Measurements from ENCODE around the gene NEGR1. TPM values are rescaled to one million over a fixed set of nuclear protein-coding genes. Genes with fewer than 3 reads are reported as not detected.

Gene NEGR1
- total RNA-seq, 1 experiment from 2014 or later = 19.2 TPM

GRCh38 chr1:71599306-71599705 is 683.0 kb downstream of the NEGR1 start:
- peaks cover 3% of the 10 kb centered on the region for H3K9me3 Mint-ChIP-seq (ENCODE audit: low read depth, unreplicated experiment)
- DNase-seq = no peak
- CTCF ChIA-PET = no interaction called here
- no peak for TF ChIP-seq CTCF (IDR thresholded peaks at IDR 0.05; ENCODE audit: unreplicated experiment)
- H3K36me3 Mint-ChIP-seq (ENCODE audit: insufficient read depth, unreplicated experiment) = no peaks in the 10 kb centered on the region
- H3K27me3 Mint-ChIP-seq (ENCODE audit: unreplicated experiment) = no peaks in the 10 kb centered on the region
- no peak overlapping the region for H3K4me3 Mint-ChIP-seq (ENCODE audit: low read depth, unreplicated experiment)
- no peak overlapping the region for H3K27ac Mint-ChIP-seq (ENCODE audit: unreplicated experiment)
- no TSS peak for BruUV-seq (replicated peaks)
- H3K4me1 Mint-ChIP-seq (ENCODE audit: low read depth, unreplicated experiment) = no peaks in the 10 kb centered on the region
- intact Hi-C loops (cut with micrococcal nuclease; ENCODE audit: unreplicated experiment) = no loop called here

DNA sequence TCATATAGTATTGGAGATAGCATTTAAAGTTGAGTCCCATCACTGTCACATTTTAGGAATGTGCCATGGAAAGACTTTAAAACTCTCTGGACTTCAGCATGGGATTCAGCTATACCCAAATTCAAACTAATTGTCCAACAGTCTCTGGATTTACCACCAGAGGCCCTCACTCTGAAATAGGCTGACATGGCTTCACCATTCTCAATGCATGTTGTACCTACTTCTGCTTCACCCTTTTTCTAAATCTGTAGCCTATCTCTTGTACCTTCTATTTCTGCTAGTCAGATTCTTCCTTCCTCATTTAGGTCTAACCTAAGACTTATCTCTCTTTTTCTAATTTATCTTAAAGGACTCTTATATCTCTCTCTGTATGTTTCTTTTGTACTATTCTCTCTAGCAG is 688.8 kb downstream of the NEGR1 start:
- CTCF ChIA-PET = interaction anchor here (0.6 kb wide), 1 partner anchor 444 kb away, joined by 6 read pairs; no protein-coding TSS in a partner anchor
- no peaks in the 10 kb centered on the region for H3K27me3 Mint-ChIP-seq (ENCODE audit: unreplicated experiment)
- H3K4me1 Mint-ChIP-seq (ENCODE audit: low read depth, unreplicated experiment) = no peaks in the 10 kb centered on the region
- no peak overlapping the region for H3K4me3 Mint-ChIP-seq (ENCODE audit: low read depth, unreplicated experiment)
- no peak overlapping the region for H3K27ac Mint-ChIP-seq (ENCODE audit: unreplicated experiment)
- DNase-seq = no peak
- no peak for TF ChIP-seq CTCF (IDR thresholded peaks at IDR 0.05; ENCODE audit: unreplicated experiment)
- no peaks in the 10 kb centered on the region for H3K36me3 Mint-ChIP-seq (ENCODE audit: insufficient read depth, unreplicated experiment)
- intact Hi-C loops (cut with micrococcal nuclease; ENCODE audit: unreplicated experiment) = no loop called here
- BruUV-seq (replicated peaks) = no TSS peak
- peaks cover 2% of the 10 kb centered on the region for H3K9me3 Mint-ChIP-seq (ENCODE audit: low read depth, unreplicated experiment)

- no peak overlapping the region for H3K27ac Mint-ChIP-seq (ENCODE audit: unreplicated experiment)
- H3K27me3 Mint-ChIP-seq (ENCODE audit: unreplicated experiment) = no peaks in the 10 kb centered on the region
- H3K9me3 Mint-ChIP-seq (ENCODE audit: low read depth, unreplicated experiment) = no peaks in the 10 kb centered on the region
- DNase-seq = no peak
- CTCF ChIA-PET = no interaction called here
- no peaks in the 10 kb centered on the region for H3K36me3 Mint-ChIP-seq (ENCODE audit: insufficient read depth, unreplicated experiment)
- TF ChIP-seq CTCF (IDR thresholded peaks at IDR 0.05; ENCODE audit: unreplicated experiment) = no peak
- BruUV-seq (replicated peaks) = no TSS peak
- intact Hi-C loops (cut with micrococcal nuclease; ENCODE audit: unreplicated experiment) = no loop called here
- no peak overlapping the region for H3K4me3 Mint-ChIP-seq (ENCODE audit: low read depth, unreplicated experiment)
- H3K4me1 Mint-ChIP-seq (ENCODE audit: low read depth, unreplicated experiment) = no peaks in the 10 kb centered on the region
These were observed 689.6 kb downstream of the NEGR1 start for GRCh38 chr1:71592646-71593274.

DNA sequence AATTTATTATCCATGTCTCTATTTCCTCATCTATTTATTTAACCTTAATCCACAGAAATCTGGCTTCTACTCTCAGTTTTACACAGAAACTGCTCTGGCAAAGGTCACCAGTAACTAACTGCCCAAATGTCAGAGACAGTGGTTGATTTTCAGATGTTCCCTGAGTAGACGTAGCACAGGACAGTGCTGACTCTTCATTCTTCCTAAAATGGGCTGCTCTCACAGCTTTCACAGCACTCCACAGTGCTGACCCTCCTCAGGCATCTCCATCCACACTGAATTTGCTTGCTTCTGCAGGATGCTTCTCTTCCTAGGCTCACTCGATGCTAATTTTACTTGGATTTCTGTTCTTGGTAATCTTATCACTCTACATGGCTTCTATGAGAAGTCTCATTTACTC is 693.3 kb downstream of the NEGR1 start:
- H3K9me3 Mint-ChIP-seq (ENCODE audit: low read depth, unreplicated experiment) = no peaks in the 10 kb centered on the region
- BruUV-seq (replicated peaks) = no TSS peak
- no peak overlapping the region for H3K4me3 Mint-ChIP-seq (ENCODE audit: low read depth, unreplicated experiment)
- H3K27ac Mint-ChIP-seq (ENCODE audit: unreplicated experiment) = no peak overlapping the region
- no peaks in the 10 kb centered on the region for H3K27me3 Mint-ChIP-seq (ENCODE audit: unreplicated experiment)
- CTCF ChIA-PET = no interaction called here
- H3K4me1 Mint-ChIP-seq (ENCODE audit: low read depth, unreplicated experiment) = no peaks in the 10 kb centered on the region
- no peak for DNase-seq
- no peaks in the 10 kb centered on the region for H3K36me3 Mint-ChIP-seq (ENCODE audit: insufficient read depth, unreplicated experiment)
- intact Hi-C loops (cut with micrococcal nuclease; ENCODE audit: unreplicated experiment) = no loop called here
- no peak for TF ChIP-seq CTCF (IDR thresholded peaks at IDR 0.05; ENCODE audit: unreplicated experiment)

All from Calu3 (cell line).